GM19438 (cell line): ENCODE results near the gene ZFP42.
"Not testable (repeated sequence)": the region's sequence is repeated elsewhere in the genome, so short reads cannot be mapped to it uniquely, and the experiment has no call there.

ENCODE experiments used
- ATAC-seq: cut with Tn5 transposase; IDR thresholded peaks from one replicate; pipeline ENCODE4 v1.9.1; 2021; ENCODE audit warnings: low read depth; ENCODE audit not compliant: unreplicated experiment

Gene ZFP42

DNA sequence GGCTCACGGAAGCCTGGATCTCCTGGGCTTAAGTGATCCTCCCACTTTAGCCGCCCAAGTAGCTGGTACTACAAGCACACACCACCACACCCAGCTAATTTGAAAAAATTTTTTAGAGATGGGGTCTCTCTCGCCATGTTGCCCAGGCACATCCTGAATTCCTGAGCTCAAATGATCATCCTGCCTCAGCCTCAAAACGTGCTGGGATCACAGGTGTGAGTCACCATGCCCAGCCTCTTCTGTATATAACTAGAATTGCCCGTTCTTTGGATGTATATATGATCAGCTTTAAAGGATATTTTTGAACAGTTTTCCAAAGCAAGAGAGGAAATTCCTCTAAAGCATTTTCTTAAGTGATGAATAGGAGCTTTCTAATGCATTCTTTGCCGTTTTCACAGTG lies 22.7 kb downstream of the ZFP42 start:
- no peak for ATAC-seq

DNA sequence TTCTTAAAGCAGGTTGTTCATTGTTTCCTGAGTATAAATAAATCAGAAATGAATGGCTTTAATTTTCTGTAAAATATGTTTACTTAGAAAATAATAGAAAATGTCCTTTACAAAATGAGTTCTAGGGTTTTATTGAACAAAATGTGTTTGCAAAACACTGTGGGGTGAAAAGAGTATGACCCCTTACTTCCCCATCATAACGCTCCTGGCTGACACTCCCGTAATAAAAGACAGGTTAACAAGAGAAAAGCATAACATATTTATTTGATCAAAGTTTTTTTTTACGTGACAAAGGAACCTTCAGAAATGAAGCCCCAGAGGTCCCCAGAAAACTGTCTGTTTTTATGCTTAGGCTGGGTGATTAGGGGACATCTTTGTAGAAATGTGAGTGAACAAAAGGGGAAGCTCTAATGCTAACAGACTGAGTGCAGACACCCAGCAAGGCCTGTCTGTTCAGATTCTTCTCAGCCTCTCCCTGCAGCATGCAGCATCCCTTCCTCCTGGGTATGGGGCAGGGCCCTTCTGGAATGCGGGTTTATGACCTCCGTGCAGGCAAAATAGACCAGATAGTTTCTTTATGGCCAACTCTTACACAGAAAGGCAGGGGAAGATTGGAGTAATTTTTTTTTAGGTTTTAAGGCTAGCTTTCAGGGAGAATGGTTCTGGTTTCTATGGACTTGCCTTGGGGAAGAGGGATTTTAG lies 26.1 kb downstream of the ZFP42 start:
- ATAC-seq: no peak

GRCh38 chr4:188023682-188024081 lies 28.1 kb downstream of the ZFP42 start:
- no peak for ATAC-seq

GRCh38 chr4:188025476-188025875 lies 29.9 kb downstream of the ZFP42 start:
- ATAC-seq: no peak

- no peak for ATAC-seq
Observed at GRCh38 chr4:188029114-188029513, 33.5 kb downstream of the ZFP42 start.

DNA sequence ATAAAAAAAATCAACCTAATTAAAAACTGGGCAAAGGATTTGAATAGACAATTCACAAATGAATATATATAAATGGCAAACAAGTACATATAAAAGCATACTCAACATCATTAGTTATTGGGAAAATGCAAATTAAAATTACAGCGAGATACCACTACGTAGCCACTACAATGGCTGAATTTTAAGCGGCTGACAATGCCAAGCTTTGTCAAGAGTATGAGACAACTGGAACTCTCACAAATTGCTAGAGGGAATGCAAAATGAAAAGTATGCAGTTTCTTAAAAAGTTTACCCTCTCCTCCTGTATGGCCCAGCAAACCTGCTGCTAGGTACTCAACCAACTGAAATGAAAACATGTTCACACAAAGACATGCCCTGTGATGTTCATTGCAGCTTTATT lies 34.8 kb downstream of the ZFP42 start:
- no peak for ATAC-seq

- no peak for ATAC-seq
Observed at GRCh38 chr4:188031751-188032150, 36.2 kb downstream of the ZFP42 start.

DNA sequence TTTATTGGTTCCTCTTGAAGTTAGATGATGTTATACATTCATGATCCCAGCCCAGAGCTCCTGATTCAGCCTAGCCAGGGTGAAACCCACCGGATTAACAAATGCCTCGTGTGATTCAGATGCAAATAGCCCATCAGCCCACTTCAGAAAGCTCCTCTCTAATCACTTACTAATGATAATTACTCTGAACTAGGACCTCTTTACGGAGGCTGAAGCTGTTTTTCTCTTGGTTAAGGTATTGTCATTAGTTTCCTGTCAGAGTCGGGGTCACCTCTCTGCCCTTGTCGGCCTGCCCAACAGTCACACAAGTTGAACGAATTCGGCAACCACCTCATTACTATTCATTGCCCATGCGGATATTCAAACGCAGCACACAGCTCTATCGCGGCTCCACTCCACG lies 36.6 kb downstream of the ZFP42 start:
- ATAC-seq: no peak

- ATAC-seq: no peak
Observed at GRCh38 chr4:188032583-188032982, 37.0 kb downstream of the ZFP42 start.

- no peak for ATAC-seq
Observed at GRCh38 chr4:188037003-188037713, 41.6 kb downstream of the ZFP42 start.

- no peak for ATAC-seq
Observed at GRCh38 chr4:188041721-188042120, 46.1 kb downstream of the ZFP42 start.

DNA sequence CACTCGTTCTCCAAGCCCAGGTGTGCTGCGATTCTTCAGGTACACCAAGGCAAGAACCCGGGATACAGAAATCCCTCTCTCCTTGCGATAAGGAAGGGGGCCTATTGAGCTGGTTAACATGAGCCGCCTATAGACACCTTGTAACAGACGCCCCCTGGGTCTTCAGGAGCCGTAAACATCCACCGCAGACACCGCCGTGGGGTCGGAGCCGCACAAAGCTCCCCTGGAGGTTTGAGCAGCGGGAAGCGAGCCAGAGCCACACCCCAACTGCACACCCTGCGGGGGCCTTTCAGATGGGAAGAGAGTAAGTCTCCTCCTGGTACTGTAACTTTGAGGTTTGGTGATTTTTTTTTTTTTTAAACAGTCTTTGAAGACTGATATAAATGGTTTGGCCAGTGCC lies 46.6 kb downstream of the ZFP42 start:
- ATAC-seq: no peak

- ATAC-seq: no peak
Observed at GRCh38 chr4:188043154-188043553, 47.6 kb downstream of the ZFP42 start.

DNA sequence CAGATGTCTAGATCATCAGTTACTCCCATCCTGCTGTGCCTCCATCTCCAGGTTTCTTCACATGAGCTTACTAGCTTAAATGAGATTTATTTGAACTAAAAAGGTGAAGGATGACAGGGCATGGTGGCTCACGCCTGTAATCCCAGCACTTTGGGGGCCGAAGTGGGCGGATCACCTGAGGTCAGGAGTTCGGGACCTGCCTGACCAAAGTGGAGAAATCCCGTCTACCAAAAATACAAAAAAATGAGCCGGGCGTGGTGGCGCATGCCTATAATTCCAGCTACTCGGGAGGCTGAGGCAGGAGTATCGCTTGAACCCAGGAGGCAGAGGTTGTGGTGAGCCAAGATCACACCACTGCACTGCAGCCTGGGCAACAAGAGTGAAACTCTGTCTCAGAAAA lies 49.9 kb downstream of the ZFP42 start:
- not testable (repeated sequence) for ATAC-seq

DNA sequence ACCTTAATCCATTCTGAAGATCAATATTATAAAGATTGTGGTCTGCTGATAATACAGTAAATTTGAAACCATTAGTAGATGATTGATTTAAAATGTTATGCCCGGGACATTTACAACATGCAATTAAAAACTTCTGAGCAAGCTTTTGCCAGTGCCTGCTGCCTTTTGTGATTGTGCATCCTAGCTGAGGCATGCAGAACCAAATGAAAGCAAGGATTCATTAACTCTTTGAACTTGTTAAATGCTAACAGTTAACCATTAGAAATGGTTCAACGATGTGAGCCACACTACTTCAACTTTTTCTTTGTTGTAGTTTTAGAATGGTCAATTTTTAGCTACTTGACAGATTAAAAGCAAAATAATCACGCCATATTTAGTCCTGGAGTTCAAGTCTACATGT lies 51.1 kb downstream of the ZFP42 start:
- ATAC-seq: no peak

DNA sequence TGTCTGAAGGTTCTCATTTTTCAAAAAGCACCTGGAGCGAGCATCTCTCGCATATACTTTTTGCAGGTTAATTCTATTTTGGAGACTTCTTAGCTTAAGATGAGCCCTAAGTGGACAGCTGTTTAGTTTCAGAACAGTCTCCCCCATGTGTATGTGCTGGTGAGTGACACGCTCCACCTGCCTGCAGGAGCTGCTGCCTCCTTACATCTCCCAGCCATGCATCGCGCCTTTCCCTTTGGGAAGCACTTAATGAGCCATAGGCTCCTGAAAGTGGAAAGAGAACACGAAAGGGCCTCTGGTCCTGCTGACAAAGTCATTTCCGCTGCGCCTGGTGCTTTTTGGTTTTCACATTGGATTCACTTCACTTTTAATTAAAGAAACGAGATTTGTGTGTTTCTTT lies 57.7 kb downstream of the ZFP42 start:
- no peak for ATAC-seq
